ENCODE measurements around the gene CEACAM1. TPM values are rescaled to one million over a fixed set of nuclear protein-coding genes. Genes with fewer than 3 reads are reported as not detected.

Gene CEACAM1
- polyA plus RNA-seq, 1 donor from 2014 or later, result 0.12 TPM

GRCh38 chr19:42554046-42554575, 25.8 kb upstream of the CEACAM1 start:
- Histone ChIP-seq H4K20me1 (ENCODE audit: insufficient read depth) (no peaks in the 10 kb centered on the region), H3K4me3 (ENCODE audit: low read length) (no peak overlapping the region), H3K27me3 (ENCODE audit: insufficient read depth, low read depth, low read length) (no peaks in the 10 kb centered on the region), H3K4me2 (ENCODE audit: low read length) (no peak overlapping the region), H3K36me3 (ENCODE audit: insufficient read depth, low read length) (no peaks in the 10 kb centered on the region), H3F3A (ENCODE audit: insufficient read depth, low read length, poor library complexity, severe bottlenecking) (no peaks in the 10 kb centered on the region), H3K9me3 (ENCODE audit: low read length) (no peaks in the 10 kb centered on the region), H3K27ac (ENCODE audit: low read length) (no peak overlapping the region), H3K79me2 (replicated peaks; ENCODE audit: insufficient read depth, low read length) (no peaks in the 10 kb centered on the region), H2AFZ (ENCODE audit: low read depth, low read length) (no peak overlapping the region), H3K9ac (ENCODE audit: low read length) (no peak overlapping the region), H3K9me2 (ENCODE audit: insufficient read depth, low read length) (no peaks in the 10 kb centered on the region)
- TF ChIP-seq EP300 (conservative IDR thresholded peaks at IDR 0.05; ENCODE audit: poor library complexity, severe bottlenecking) (no peak), MXI1 (conservative IDR thresholded peaks at IDR 0.05; ENCODE audit: poor library complexity, severe bottlenecking) (no peak), POLR2AphosphoS5 (IDR thresholded peaks at IDR 0.05) (no peak)
- TF ChIP-seq, protein P1, sequence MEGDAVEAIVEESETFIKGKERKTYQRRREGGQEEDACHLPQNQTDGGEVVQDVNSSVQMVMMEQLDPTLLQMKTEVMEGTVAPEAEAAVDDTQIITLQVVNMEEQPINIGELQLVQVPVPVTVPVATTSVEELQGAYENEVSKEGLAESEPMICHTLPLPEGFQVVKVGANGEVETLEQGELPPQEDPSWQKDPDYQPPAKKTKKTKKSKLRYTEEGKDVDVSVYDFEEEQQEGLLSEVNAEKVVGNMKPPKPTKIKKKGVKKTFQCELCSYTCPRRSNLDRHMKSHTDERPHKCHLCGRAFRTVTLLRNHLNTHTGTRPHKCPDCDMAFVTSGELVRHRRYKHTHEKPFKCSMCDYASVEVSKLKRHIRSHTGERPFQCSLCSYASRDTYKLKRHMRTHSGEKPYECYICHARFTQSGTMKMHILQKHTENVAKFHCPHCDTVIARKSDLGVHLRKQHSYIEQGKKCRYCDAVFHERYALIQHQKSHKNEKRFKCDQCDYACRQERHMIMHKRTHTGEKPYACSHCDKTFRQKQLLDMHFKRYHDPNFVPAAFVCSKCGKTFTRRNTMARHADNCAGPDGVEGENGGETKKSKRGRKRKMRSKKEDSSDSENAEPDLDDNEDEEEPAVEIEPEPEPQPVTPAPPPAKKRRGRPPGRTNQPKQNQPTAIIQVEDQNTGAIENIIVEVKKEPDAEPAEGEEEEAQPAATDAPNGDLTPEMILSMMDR (IDR thresholded peaks at IDR 0.05; ENCODE audit: poor library complexity, severe bottlenecking), result no peak

- Histone ChIP-seq H4K20me1 (ENCODE audit: insufficient read depth) (no peaks in the 10 kb centered on the region), H3K4me3 (ENCODE audit: low read length) (no peak overlapping the region)
These were observed 25.2 kb upstream of the CEACAM1 start for GRCh38 chr19:42553292-42554045.

More at GRCh38 chr19:42553292-42554045, 25.2 kb upstream of the CEACAM1 start:
- Histone ChIP-seq H3K27me3 (ENCODE audit: insufficient read depth, low read depth, low read length) (no peaks in the 10 kb centered on the region), H2AFZ (ENCODE audit: low read depth, low read length) (no peak overlapping the region), H3K36me3 (ENCODE audit: insufficient read depth, low read length) (no peaks in the 10 kb centered on the region), H3K4me2 (ENCODE audit: low read length) (no peak overlapping the region), H3K27ac (ENCODE audit: low read length) (no peak overlapping the region), H3K79me2 (replicated peaks; ENCODE audit: insufficient read depth, low read length) (no peaks in the 10 kb centered on the region), H3K9ac (ENCODE audit: low read length) (no peak overlapping the region), H3K9me3 (ENCODE audit: low read length) (no peaks in the 10 kb centered on the region), H3K9me2 (ENCODE audit: insufficient read depth, low read length) (no peaks in the 10 kb centered on the region), H3F3A (ENCODE audit: insufficient read depth, low read length, poor library complexity, severe bottlenecking) (no peaks in the 10 kb centered on the region)
- TF ChIP-seq, protein P1 (IDR thresholded peaks at IDR 0.05; ENCODE audit: poor library complexity, severe bottlenecking), result no peak
- TF ChIP-seq, protein P2, sequence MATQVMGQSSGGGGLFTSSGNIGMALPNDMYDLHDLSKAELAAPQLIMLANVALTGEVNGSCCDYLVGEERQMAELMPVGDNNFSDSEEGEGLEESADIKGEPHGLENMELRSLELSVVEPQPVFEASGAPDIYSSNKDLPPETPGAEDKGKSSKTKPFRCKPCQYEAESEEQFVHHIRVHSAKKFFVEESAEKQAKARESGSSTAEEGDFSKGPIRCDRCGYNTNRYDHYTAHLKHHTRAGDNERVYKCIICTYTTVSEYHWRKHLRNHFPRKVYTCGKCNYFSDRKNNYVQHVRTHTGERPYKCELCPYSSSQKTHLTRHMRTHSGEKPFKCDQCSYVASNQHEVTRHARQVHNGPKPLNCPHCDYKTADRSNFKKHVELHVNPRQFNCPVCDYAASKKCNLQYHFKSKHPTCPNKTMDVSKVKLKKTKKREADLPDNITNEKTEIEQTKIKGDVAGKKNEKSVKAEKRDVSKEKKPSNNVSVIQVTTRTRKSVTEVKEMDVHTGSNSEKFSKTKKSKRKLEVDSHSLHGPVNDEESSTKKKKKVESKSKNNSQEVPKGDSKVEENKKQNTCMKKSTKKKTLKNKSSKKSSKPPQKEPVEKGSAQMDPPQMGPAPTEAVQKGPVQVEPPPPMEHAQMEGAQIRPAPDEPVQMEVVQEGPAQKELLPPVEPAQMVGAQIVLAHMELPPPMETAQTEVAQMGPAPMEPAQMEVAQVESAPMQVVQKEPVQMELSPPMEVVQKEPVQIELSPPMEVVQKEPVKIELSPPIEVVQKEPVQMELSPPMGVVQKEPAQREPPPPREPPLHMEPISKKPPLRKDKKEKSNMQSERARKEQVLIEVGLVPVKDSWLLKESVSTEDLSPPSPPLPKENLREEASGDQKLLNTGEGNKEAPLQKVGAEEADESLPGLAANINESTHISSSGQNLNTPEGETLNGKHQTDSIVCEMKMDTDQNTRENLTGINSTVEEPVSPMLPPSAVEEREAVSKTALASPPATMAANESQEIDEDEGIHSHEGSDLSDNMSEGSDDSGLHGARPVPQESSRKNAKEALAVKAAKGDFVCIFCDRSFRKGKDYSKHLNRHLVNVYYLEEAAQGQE (IDR thresholded peaks at IDR 0.05; ENCODE audit: borderline replicate concordance), result no peak
- TF ChIP-seq SMC3 (conservative IDR thresholded peaks at IDR 0.05; ENCODE audit: poor library complexity) (no peak), MXI1 (conservative IDR thresholded peaks at IDR 0.05; ENCODE audit: poor library complexity, severe bottlenecking) (no peak), RAD21 (conservative IDR thresholded peaks at IDR 0.05) (no peak), EZH2 (IDR thresholded peaks at IDR 0.05; ENCODE audit: borderline replicate concordance, insufficient read depth, low read length, poor library complexity, severe bottlenecking) (no peak)
